Measurements from ENCODE around the gene JCAD.

JCAD gene

GRCh38 chr10:30074933-30075332 lies 15.5 kb upstream of the JCAD start:
- DNase-seq, result no peak

GRCh38 chr10:30074090-30074489 lies 14.7 kb upstream of the JCAD start:
- DNase-seq, result no peak

- DNase-seq, result no peak
Observed at GRCh38 chr10:30073767-30074060, 14.3 kb upstream of the JCAD start.

GRCh38 chr10:30073045-30073766 lies 13.8 kb upstream of the JCAD start:
- DNase-seq, result no peak

GRCh38 chr10:30072068-30072467 lies 12.7 kb upstream of the JCAD start:
- no peak for DNase-seq

GRCh38 chr10:30070001-30070685 lies 10.8 kb upstream of the JCAD start:
- DNase-seq, result no peak

GRCh38 chr10:30068492-30069223 lies 9.3 kb upstream of the JCAD start:
- no peak for DNase-seq

GRCh38 chr10:30063099-30063498 lies 3.7 kb upstream of the JCAD start:
- DNase-seq, result no peak

GRCh38 chr10:30062582-30062981 lies 3.2 kb upstream of the JCAD start:
- no peak for DNase-seq

- no peak for DNase-seq
Observed at GRCh38 chr10:30062090-30062489, 2.7 kb upstream of the JCAD start.

- peak in 1 of 51 donors; percentile 2 for DNase-seq
Observed at GRCh38 chr10:30058570-30059132, 735 bp downstream of the JCAD start.

- no peak for DNase-seq
Observed at GRCh38 chr10:30057894-30058556, 1.4 kb downstream of the JCAD start.

- DNase-seq, result no peak
Observed at GRCh38 chr10:30057421-30057841, 2.0 kb downstream of the JCAD start.

GRCh38 chr10:30056767-30057355 lies 2.5 kb downstream of the JCAD start:
- no peak for DNase-seq

GRCh38 chr10:30056281-30056680 lies 3.1 kb downstream of the JCAD start:
- no peak for DNase-seq

GRCh38 chr10:30055226-30055662 lies 4.1 kb downstream of the JCAD start:
- DNase-seq, result no peak

- no peak for DNase-seq
Observed at GRCh38 chr10:30052062-30052461, 7.3 kb downstream of the JCAD start.

GRCh38 chr10:30051220-30051619 lies 8.2 kb downstream of the JCAD start:
- DNase-seq, result no peak

GRCh38 chr10:30050411-30050810 lies 9.0 kb downstream of the JCAD start:
- DNase-seq, result no peak

GRCh38 chr10:30048768-30049517 lies 10.4 kb downstream of the JCAD start:
- DNase-seq, result no peak
